GM18868 (cell line): ENCODE results near the gene UQCC2.

Experiments
- ATAC-seq: cut with Tn5 transposase; IDR thresholded peaks from one replicate; pipeline ENCODE4 v1.9.1; 2021; ENCODE audit warnings: mild to moderate bottlenecking, moderate library complexity; ENCODE audit not compliant: unreplicated experiment

UQCC2 gene

DNA sequence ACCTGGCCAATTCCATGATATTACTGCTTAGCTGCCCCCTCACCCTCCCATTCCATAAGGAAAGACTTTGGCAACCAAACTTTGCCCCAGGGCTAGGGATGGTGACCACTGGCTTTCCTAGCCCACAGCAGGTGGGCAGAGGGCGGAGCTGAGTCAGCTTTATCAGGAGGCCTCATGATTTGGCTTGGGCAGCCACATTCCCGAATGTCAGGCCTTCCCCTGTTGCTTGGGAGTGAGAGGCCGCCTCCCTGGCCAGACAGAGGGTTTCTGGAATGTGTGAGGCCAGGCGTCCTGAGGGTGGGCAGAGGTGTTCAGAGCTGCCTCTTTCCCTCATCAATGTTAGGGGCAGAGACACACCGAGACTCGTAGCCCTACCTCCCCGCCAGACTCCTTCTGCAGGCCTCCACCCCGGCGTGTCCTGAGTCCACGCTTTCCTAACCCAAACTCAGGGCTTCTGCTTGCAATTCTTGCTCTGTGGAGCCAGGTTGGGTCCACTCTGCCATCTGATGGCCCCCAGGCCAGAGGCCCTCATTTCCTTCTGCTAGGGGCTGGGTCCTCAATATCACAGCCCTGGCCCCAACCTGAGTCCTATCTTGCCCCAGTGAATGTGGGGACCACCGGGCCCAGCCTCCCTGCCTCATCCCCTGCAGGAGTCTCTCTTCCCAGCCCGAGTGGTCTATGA is 19.3 kb downstream of the UQCC2 start:
- no peak for ATAC-seq

GRCh38 chr6:33691456-33692077 is 19.9 kb downstream of the UQCC2 start:
- ATAC-seq = no peak

GRCh38 chr6:33690766-33691165 is 20.7 kb downstream of the UQCC2 start:
- no peak for ATAC-seq

DNA sequence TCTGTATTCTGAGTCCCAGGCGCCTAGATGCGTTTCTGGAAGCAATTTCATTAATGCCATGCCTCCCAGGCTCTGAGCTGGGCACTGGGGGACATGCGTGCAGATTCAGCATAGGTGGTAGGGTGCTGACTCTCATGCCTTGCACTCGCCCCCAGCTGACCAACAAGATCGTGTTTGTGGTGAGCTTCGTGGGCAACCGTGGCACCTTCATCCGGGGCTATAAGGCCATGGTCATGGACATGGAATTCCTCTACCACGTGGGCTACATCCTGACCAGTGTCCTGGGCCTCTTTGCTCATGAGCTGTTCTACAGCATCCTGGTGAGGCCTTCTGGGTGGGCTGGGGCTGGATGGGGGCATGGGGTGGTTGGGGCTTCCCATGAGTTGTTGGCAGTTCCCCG is 21.6 kb downstream of the UQCC2 start:
- ATAC-seq = no peak

DNA sequence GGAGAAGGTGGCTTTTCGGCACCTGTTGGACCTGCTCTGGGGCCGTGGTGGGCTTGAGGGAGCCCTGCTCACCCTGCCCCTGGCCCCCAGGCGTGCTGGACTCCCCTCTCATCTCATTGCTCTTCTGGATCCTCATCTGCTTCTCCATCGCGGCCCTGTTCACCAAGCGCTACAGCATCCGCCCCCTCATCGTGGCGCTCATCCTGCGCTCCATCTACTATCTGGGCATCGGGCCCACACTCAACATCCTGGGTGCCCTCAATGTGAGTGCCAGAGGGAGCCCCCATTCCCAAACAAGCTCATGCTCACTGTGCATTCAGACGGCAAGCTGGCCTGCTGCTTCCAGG is 22.4 kb downstream of the UQCC2 start:
- ATAC-seq = no peak

DNA sequence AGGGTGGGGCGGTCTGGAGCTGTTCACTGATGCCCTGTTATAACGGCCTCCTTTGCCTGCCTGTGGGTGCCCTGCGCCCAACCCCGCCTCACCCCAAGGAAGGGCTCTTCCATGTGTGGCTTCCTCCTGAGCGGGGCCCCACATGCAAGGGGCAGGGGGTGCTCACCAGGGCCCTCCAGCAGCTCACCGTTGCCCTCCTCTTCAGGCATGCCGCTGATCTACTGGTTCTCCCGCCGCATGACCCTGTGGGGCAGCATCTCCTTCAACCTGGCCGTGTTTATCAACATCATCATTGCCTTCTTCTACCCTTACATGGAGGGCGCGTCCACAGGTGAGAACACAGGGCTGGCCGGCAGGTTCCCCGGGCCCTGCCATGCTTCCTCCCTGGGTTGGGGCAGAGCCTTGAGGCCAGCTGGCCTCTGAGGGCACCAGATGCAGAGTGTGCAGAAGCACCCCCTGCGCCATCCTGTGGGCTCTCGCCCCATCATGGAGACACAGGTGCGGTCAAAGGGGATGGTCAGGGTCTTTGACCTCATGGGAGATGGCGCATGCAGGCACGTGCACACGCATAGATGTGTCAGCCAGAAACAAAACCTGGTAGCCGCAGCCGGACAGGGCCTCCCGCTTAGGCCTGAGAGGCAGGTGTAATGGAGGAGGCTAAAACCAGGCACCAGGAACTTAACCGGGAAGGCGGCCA is 22.9 kb downstream of the UQCC2 start:
- ATAC-seq = no peak

GRCh38 chr6:33688006-33688405 is 23.5 kb downstream of the UQCC2 start:
- ATAC-seq = no peak

DNA sequence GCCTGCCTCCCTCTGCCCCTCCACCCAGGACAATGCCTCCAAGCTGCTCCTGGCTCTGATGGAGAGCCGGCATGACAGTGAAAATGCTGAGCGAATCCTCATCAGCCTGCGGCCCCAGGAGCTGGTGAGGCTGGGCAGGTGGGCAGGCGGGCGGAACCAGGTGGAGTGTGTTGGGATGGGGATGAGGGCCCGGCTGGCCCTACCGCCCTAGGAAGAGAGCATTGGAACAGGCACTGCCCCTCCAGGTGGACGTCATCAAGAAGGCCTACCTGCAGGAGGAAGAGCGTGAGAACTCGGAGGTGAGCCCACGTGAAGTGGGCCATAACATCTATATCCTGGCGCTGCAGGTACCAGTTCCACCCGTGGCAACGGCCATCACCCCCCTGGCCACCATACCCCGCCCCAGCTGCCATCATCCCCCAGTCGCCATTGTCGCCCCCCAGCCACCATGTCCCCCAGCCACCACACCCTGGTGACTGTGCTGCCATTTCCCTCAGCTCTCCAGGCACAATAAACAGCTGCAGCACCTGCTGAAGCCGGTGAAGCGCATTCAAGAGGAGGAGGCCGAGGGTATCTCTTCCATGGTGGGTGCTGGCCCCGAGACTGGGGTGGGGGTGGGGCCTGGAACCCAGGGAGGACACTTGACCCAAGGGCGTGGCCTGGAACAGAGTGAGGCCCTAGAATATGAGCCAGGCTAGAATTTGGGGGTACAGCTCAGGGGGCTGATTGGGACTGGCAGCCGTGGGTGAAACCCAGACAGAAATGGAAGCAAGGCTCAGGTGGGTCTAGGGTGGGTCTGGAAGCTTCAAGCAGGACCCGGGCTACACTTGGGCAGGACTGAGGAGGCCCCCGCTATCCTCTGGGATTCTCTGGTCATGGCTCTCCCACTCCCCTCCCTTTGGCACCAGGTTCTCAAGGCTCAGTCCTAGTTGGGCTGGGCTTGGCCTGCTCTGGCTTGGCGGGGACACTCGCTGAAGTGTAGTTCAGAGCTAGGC is 24.2 kb downstream of the UQCC2 start:
- ATAC-seq = no peak

- ATAC-seq = no peak
Observed at GRCh38 chr6:33686225-33686924, 25.1 kb downstream of the UQCC2 start.

- ATAC-seq = no peak
Observed at GRCh38 chr6:33685411-33686224, 25.9 kb downstream of the UQCC2 start.

DNA sequence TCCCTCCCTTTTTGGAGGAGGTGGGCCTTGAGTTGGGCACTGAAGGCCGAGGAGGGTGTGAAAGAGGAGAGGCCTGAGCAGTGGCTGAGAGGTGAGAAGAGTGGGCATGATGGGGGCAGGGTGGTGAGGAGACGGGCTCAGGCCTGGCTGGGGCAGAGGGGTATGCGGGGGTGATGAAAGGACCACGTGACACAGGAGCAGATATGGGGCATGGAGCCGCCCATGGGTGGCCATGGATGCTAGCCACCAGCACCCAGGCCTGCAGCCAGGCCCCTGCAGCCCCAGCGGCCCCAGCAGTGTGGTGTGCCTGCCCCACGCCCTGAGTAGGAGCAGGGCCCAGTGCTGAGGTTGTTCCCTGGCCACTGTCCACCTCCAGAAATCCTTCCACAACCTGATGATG is 26.5 kb downstream of the UQCC2 start:
- no peak for ATAC-seq

DNA sequence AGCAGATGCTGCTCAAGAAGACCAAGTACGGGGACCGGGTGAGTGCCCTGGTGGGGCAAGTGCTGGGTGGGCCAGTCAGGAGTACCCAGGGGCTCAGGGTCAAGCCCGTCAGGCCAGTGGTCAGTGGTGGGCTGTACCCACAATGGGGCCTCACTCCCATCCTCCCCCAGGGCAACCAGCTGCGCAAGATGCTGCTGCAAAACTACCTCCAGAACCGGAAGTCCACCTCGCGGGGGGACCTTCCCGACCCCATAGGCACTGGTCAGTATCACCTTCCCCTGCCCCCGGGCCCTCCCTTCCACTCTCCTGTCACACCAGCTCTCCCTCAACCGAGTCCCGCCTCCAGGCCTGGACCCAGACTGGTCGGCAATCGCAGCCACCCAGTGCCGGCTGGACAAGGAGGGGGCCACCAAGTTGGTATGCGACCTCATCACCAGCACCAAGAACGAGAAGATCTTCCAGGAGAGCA is 27.0 kb downstream of the UQCC2 start:
- ATAC-seq = no peak

GRCh38 chr6:33683576-33684427 is 27.7 kb downstream of the UQCC2 start:
- ATAC-seq = no peak

DNA sequence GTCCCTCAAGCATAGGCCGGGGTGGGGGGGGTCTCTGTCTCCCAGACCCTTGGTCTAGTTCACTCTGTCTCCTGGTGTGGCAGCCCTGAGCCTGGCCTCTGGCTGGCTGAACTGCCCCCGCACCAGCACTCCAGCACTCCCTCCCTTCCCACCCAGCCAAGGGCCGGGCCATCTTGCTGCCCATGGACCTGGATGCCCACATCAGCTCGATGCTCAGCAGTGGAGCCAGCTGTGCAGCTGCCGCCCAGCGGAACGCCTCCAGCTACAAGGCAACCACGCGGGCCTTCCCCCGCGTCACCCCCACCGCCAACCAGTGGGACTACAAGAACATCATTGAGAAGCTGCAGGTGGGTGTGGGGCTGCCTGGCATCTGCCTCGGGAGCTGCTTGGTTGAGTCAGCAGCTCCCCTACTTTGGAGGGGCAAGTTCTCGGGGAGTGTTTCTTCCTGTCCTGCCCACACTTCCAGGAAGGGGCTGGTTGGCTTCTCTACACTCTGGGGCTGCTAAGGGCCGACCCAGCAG is 28.4 kb downstream of the UQCC2 start:
- ATAC-seq = no peak

DNA sequence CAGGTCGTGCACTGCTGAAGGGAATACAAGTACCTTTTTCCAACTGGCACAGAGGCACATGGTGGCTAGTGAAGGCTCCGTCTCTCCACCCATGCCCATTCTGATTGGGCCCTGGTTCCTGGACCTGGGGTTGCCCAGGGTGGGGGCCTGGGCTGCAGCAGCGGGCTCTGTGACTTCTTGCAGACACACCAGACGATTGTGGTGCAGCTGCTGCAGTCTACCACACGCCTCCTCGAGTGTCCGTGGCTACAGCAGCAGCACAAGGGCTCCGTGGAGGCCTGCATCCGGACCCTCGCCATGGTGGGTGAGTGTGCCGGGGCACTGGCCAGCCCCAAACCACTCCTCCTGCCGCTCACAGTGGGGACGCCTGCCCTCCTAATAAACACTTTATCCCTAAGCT is 29.2 kb downstream of the UQCC2 start:
- ATAC-seq = no peak

DNA sequence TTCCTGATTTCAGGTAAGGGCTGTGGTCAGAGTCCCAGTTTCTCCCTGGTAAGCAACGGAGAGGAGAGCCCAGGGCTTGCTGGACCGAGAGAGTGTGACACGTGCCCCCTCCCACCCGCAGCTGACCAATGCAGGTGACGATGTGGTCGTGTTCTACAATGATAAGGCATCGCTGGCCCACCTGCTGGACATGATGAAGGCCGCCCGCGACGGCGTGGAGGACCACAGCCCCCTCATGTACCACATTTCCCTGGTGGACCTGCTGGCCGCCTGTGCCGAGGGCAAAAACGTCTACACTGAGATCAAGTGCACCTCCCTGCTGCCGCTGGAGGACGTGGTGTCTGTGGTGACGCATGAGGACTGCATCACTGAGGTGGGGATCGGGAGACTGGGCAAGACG is 31.7 kb downstream of the UQCC2 start:
- ATAC-seq = no peak

DNA sequence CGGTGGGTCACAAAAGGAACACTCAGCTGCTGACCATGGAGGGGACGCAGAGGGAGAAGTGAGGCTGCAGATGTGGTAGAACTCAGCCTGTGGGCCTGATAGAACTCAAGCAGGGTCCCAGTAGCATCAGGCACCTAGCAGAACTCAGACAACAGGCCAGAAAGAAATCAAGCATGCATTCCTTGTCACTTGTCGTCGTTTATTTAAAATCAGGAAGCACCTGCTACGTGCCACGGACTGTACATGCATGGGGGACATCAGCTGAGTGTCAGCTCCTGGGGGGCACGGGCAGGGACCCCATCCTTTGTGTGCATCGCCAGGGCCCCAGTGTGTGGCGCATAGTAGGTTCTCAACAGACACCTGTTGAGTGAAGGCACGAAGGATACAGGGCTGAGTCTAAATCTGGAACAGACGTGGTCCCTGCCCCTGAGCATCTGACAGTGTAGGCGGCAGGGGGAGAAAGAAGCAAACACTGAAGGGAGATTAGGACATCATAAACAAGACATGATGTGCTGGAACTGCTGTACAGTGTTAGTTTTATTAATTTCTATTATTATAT is 32.5 kb downstream of the UQCC2 start:
- no peak for ATAC-seq

DNA sequence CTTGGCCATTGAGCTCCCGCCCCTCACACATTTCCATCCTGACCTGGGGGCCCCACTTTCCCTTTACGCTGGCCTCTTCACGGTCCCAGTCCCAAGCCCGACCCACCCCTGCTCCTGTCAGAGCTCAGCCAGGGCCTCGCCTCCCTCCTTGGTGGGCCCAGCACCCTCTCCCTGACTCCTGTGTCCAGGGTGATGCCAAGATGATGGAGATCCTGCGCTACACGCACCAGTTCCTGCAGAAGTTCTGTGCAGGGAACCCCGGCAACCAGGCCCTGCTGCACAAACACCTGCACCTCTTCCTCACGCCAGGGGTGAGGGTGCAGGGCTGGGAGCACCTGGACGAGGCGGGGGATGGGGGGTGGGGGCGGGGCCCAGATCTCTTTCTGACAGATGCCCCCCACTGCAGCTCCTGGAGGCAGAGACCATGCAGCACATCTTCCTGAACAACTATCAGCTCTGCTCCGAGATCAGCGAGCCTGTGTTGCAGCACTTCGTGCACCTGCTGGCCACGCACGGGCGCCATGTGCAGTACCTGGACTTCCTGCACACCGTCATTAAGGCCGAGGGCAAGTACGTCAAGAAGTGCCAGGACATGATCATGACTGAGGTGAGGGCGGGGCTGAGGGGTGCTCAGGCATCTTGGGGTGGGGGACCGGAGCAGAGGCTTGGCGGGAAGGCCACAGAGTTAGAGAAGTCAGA is 33.1 kb downstream of the UQCC2 start:
- ATAC-seq = no peak
